GM12878 (cell line): ENCODE measurements around the gene IPCEF1.

Experiments
- BCL11A ChIP-seq: IDR thresholded peaks from 2 replicates; pipeline ENCODE4 v1.6.1; 2011; ENCODE audit warnings: low read depth, low read length
- JUND ChIP-seq: IDR thresholded peaks from 2 replicates; pipeline ENCODE4 v1.6.1; 2012; ENCODE audit warnings: low read depth, mild to moderate bottlenecking, low read length, improper control_type of control experiment, moderate library complexity
- MTA3 ChIP-seq: IDR thresholded peaks from 2 replicates; pipeline ENCODE4 v1.6.1; 2012; ENCODE audit warnings: low read length, inconsistent platforms, borderline replicate concordance
- PAX5 ChIP-seq: IDR thresholded peaks from 2 replicates; pipeline ENCODE4 v1.6.1; 2011; ENCODE audit warnings: low read depth, low read length, borderline replicate concordance
- RCOR1 ChIP-seq: conservative IDR thresholded peaks from 2 replicates; pipeline ENCODE4 v1.6.1; 2012; ENCODE audit warnings: low read depth, low read length, improper control_type of control experiment
- REST ChIP-seq: IDR thresholded peaks from 2 replicates; pipeline ENCODE4 v1.6.1; 2012; ENCODE audit warnings: mild to moderate bottlenecking, low read depth, low read length
- TF ChIP-seq, protein P1 (sequence below): IDR thresholded peaks from 2 replicates; pipeline ENCODE4 v1.6.1; 2011; ENCODE audit warnings: low read depth, mild to moderate bottlenecking, low read length, moderate library complexity, borderline replicate concordance; ENCODE audit errors: extremely low read depth

DNA sequence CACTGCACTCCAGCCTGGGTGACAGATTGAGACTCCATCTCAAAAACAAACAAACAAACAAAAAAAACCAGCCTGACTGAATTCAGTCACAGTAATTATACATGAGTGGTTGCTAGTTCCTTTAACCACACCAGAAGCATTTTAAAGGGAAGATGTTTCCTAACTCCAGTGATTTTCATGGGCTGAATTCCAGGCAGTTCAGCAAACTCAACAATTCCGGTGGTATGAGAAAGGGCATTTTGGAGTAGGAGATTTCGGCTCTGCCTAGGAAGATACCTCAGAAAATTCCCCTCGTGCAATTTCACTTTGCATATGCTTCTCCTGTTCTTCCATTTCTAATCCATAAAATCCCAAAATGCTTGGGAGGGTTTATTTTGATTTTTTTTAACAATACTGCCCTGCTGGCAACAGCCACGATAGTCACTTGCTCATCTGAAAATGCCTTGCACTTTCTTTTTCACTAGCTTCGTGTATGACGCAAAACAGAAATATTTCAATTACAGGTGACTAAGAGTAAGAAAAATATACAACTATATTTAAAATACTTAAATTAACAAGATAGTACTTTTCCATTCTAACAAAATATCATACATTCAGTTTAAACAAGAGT lies 48.3 kb upstream of the IPCEF1 start:
- no peak for TF ChIP-seq PAX5
- TF ChIP-seq JUND, result no peak
- TF ChIP-seq RCOR1, result no peak
- TF ChIP-seq, protein P1, sequence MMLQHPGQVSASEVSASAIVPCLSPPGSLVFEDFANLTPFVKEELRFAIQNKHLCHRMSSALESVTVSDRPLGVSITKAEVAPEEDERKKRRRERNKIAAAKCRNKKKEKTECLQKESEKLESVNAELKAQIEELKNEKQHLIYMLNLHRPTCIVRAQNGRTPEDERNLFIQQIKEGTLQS, result no peak
- no peak for TF ChIP-seq REST
- TF ChIP-seq MTA3, result no peak
- TF ChIP-seq BCL11A, result no peak
